HG03575 (cell line): ENCODE data around the gene TNNI2.
"Not testable (repeated sequence)": the region's sequence is repeated elsewhere in the genome, so short reads cannot be mapped to it uniquely, and the experiment has no call there.

ENCODE experiments used
- ATAC-seq: cut with Tn5 transposase; IDR thresholded peaks from one replicate; pipeline ENCODE4 v1.9.1; 2021; ENCODE audit not compliant: unreplicated experiment, insufficient number of reproducible peaks, low FRiP score; ENCODE audit errors: extremely low read depth

Gene TNNI2

DNA sequence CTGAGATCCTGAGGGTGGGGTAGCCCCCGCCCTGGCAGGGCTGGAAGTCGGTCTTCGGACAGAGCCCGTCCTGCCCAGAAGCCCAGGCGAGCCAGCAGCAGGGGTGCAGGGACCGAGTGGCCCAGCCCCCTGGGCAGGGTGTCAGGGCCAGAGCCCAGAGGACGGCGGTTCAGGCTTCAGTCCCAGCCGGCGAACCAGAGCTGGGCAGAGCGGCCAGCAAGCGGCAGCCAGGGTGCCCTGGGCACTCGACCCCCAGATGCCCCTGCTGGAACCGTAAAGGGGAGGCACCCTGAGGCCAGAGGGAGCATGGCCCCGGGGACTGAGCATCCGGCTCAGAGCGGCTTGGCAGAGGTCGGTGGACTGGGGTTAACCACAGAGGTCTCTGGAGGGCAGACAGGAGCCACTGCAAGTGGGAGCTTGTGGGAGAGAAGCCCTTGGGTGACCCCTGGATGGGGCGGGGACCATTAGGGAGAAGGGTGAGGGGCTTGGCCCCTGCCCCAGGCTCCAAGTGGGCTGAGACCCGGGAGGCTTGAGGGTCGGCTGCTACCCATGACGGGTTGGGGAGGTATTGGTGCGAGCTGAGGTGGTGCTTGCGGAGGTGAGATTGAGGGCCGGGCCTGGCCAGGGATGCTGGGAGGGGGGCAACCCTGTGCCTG lies 30.0 kb downstream of the TNNI2 start:
- ATAC-seq: no peak

DNA sequence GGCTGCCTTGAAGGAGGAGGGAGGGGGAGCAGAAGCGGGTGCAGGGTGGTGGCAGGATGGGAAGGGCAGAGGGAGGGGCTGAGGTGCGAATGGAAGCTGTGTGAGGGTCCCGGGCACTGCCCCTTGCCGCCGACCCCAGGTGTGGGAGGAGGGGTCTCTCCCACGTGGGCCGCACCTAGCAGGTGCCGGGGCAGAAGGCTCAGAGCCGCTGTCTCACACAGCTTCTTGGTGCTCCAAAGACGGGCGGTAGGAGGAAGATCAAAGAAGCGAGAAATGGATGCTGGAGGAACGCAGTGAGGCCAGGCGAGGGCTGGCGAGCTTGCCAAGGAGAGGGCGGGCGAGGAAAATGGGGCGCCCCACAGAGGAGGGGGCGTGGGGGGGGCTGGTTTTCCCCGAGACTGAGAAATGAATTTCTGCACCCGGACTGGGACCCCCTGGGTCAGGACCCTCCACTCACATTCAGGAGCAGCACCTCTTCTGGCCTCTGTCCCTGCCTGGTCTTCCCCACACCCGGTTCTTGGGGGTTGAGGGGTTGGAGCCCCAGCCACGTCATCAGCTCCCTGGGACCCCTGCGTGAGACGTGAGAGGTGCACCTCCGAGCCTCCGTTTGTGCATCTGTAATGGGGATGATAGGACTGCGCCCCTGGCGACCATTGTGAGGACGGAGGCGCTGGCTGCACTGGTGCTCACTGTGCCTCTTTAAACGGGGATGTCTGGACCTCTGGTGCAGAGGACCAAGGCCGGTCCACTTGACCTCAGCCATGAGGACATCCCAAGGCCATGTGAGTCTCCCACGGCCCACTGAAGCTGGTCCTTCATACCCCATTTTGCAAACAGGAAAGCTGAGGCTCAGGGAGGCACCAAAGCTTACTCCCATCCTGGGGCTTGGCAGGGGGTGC lies 30.9 kb downstream of the TNNI2 start:
- no peak for ATAC-seq

DNA sequence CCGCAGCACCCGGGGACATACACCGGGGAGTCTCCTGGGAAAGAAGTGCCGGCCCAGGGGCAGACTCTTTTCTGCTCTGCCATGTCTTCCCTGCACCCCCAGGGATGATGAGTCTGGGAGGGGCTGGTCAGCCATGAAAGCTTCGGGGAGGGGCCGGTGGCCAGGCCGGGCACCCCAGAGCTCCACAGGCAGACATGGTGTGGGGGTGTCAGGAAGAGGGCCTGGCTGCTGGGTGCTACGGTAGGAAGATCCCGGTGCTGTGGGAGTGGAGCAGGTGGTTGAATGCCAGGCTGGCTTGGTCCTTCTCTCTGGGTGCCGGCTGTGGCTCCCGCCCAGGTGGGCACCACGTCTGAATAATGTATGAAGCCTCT lies 31.5 kb downstream of the TNNI2 start:
- no peak for ATAC-seq

DNA sequence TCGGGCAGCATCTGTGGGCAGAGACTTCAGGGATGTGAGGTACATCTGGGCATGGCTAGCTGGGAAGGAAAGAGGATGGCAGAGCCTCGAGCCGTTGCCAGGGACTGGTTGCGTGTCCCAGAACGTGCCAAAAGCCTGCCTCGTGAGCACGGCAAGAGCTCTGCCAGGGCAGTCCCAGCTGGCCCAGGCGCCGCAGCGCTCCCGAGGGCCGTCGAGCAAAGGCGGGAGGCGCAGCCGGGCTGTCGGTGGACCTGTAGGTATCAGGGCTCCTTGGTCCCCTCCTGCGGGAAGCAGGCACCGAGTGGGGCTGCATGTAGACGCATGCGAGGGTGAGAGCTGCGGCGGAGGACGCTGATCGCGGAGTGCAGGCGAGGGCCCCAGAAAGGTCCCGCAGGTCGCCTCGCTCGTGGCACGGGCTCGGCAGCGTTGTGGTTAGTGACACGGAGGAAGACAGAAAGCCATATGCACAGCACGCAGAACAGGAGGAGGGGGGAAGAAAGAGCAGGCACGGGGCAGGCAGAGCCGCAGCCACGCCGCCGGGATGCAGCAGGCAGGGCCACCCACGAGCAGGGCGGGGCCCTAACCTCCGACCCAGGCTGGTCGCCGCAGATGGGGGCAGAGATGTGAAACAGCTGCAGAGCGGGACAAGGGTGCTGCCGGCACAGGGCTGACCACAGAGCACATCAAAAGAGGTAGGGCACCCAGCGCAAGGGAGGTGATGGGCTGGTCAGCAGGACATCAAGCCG lies 32.1 kb downstream of the TNNI2 start:
- ATAC-seq: no peak

DNA sequence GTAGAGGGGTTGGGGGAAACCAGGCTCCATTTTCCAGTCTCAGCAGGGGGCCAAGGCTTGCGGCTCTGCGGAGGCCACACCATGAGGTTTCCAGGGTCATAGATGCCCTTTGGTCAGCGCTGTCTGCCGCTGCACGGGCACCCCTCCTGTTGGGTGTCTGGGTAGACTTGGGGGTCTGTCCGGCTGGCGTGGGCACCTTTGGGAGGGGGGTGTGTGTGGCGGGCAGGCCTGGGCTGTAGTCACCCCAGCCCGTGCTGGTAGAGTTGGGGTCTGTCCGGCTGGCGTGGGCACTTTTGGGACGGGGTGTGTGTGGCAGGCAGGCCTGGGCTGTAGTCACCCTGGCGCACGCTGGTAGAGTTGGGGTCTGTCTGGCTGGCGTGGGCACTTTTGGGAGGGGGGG lies 32.8 kb downstream of the TNNI2 start:
- no peak for ATAC-seq

DNA sequence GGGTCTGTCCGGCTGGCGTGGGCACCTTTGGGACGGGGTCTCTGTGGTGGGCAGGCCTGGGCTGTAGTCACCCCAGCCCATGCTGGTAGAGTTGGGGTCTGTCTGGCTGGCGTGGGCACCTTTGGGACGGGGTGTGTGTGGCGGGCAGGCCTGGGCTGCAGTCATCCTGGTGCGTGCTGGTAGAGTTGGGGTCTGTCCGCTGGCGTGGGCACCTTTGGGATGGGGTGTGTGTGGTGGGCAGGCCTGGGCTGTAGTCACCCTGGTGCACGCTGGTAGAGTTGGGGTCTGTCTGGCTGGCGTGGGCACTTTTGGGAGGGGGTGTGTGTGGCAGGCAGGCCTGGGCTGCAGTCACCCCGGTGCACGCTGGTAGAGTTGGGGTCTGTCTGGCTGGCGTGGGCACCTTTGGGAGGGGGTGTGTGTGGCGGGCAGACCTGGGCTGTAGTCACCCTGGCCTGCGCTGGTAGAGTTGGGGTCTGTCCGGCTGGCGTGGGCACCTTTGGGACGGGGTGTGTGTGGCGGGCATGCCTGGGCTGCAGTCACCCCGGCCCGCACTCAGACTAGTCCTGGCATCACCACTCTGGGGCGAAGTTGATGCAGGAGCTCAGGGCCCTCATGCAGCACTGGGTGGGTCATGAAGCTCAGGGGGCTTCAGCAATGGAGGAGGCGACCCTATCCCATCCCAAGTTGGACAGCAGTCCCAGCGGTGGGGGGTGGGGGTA lies 33.6 kb downstream of the TNNI2 start:
- ATAC-seq: no peak

DNA sequence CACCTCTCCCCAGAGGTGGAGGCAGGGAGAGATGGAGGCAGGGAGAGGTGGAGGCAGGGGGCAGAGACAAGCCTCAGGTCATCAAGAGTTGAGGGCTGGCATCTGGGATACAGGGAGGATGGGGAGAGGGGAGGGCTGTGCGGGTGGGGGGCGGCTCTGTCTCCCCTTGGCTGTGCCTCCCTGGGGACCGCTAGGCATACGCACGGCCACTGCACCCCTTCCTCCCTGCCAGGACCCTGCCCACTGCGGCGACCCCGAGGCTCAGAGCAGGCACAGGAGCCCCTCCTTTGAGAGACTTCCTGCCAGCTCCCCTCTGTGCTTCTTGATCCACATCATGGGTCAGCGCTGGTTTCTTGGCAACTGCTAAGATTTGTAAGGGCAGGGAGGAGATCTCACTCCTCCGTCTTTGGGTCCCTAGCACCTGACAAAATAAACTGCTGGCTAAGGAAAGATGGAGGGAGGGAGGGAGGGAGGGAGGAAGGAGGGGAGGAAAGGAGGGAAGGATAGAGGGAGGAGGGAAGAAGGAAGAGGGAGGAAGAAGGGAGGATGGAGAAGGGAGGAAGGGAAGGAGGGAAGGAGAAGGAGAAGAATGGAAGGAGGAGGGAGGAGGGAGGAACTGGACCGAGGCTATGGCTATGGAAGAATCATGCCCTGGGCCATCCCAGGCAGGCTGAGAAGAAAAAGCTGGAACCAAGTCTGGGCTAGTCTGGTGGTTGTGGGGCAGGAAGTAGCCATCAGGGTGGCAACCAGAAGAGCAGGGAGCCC lies 34.4 kb downstream of the TNNI2 start:
- no peak for ATAC-seq

DNA sequence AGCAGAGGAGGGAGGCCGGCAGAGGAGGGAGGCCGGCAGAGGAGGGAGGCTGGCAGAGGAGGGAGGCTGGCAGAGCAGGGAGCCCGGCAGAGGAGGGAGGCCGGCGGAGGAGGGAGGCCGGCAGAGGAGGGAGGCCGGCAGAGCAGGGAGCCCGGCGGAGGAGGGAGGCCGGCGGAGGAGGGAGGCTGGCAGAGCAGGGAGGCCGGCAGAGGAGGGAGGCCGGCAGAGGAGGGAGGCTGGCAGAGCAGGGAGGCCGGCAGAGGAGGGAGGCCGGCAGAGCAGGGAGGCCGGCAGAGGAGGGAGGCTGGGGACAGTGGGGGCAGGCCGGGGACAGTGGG lies 35.0 kb downstream of the TNNI2 start:
- ATAC-seq: not testable (repeated sequence)

DNA sequence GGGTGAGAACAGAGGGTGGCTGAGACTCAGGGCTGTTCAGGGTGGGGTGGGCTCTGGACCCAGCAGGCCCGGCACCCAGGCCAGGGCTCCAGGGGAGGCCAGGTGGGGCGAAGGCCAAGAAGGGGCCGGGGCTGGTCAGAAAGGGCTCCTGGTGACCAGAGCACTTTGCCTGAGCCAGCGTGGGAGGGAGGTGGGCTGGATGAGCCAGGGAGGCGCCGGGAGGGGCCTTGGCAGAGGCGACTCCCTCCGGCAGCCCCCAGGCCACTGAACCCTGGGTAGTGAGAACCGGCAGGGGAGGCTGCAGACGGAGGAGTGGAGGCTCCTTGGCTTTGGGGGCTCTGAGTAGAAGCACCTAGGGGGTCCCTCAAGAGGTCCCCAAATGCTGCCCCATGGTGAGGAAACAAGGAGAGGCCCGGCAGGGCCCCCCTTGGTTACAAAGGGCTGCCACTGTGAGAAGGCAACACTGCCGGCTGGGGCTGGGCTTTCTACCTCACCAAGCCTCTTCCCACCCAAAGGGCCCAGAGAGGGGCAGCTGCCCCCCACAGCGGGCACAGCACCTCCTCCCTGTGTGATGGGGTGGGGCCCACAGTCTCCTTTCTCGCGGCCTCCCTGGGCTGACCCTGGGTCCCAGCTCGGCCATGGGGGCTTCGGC lies 35.8 kb downstream of the TNNI2 start:
- ATAC-seq: not testable (repeated sequence)

DNA sequence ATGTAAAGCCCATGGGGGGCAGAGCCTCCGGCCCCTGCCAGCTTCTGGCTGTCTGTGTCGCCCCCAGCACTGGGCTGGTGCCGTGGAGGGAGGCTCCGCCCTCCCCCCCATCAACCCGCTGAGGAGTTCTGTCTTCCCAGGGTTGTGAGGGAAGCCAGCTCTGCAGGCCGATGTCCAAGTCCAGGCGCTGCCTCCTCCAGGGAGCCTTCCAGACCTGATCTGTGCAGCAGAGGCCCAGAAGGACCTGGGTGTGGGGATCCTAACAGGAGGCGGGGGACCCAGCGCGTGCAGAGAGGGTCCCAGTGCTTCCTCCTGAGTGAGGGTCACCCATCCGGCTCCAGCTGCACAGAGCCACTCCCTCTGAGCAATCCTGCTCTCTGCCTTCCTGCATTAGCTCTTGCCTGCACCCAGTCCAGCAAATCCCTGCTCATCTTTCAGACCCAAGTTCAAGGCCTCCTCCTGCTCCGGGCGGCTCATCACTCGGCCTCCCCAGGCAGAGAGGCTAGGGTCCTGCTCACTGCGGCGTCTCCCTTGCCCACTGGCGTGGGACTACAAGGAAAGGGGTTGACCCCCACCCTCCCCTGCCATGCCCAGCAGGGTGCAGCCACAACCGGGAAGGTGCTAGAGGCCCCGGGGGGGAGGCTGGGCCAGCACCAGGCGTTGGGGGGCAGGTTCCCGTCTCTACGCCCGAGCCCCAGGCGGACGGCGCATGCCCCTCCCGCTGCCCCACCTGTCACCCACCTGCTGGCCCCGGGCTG lies 36.5 kb downstream of the TNNI2 start:
- ATAC-seq: no peak

DNA sequence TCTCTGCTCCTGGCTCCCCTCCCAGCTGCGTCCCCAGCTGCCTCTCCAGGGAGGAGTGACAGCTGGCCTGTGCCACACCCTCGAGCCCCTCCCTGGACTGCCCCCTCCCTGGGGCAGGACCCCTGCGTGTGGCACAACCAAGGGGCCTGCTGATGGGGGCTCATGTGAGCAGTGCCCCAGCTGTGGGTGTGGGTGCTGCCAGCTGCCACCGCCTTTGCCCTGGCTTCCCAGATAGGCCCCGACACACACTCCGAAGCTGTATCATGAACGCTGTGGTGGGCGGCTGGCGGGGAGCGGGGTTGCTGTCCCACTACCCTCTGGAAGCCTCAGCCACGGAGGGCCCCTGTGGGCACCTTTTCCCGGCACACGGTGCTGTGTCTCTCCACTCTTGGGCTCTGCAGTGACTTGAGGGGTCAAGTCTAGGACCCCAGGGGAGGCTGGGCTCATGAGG lies 37.1 kb downstream of the TNNI2 start:
- ATAC-seq: not testable (repeated sequence)

DNA sequence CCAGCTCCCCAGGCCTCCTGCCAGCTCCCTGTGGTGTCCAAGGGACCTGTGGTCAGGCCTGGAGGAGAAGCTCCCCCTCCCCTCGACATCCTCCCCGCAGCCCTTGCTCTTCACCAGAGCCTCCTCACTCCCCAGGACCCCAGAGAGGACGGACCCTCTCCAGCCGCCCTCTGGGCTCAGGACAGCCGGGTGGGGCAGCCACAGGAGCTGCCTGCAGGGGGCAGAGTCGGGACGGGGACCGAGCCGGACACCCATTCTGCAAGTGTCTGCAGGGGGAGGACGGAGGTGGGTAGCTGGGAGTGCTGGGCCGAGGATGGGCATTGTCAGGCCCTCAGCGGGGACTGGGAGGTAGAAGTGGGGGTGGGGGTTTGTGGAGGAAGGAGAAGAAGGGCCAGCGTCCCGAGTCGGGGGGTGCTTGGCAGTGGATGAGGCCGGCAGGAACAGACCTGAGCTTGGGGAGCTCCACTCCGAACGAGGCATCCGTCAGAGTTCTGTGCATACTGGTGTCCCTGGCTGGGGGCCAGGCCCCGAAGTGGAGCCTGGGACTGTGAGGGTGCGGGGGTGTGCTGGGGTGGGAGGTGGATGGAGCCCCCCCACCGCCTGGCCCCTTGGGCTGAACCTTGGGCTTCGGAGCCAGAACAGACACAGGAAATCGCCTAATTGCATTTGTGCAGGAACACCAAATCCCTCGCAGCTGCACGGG lies 37.7 kb downstream of the TNNI2 start:
- ATAC-seq: no peak

DNA sequence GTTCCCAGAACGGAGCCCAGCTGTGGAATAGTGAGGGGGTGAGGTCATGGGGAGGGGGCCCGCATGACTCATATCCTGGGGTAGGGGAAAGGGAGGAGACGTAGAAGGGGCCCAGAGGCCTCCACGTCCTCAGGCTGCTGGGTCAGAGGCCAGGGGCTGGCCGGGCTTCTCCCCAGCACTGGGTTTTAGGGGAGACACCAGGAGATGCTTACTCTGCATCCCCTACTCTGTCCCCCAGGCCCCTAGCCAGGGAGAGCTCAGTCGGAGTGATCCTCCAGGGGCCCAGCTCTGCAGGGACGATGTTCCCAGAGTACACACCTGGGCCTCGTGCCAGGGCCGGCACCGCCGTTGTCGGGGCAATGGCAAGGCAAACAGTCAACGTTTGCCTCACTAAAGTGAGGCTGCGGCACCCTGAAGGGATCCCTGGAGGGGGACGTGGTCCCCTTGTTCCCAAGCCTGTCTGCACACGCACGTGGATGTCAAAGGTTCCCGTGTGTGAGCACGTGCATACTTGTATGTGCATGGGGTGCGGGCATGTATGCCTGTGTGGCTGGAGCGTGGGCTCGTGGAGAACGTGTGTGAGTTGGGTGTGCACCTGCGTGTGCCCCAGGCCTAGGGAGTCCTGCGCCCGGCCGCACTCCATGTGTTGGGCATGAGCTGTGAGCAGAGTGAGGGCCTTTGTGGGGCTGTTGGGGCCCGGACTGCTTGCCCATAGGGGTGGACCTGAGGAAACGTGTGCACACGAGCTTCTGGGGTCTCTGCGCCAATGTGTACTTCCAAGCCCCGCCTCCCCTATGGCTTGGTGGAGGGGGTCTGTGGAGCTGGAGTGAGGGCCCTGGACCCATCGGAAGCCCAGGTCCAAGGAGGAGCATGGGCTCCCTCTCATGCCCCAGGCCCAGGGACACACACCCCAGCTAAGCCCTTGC lies 38.7 kb downstream of the TNNI2 start:
- no peak for ATAC-seq

DNA sequence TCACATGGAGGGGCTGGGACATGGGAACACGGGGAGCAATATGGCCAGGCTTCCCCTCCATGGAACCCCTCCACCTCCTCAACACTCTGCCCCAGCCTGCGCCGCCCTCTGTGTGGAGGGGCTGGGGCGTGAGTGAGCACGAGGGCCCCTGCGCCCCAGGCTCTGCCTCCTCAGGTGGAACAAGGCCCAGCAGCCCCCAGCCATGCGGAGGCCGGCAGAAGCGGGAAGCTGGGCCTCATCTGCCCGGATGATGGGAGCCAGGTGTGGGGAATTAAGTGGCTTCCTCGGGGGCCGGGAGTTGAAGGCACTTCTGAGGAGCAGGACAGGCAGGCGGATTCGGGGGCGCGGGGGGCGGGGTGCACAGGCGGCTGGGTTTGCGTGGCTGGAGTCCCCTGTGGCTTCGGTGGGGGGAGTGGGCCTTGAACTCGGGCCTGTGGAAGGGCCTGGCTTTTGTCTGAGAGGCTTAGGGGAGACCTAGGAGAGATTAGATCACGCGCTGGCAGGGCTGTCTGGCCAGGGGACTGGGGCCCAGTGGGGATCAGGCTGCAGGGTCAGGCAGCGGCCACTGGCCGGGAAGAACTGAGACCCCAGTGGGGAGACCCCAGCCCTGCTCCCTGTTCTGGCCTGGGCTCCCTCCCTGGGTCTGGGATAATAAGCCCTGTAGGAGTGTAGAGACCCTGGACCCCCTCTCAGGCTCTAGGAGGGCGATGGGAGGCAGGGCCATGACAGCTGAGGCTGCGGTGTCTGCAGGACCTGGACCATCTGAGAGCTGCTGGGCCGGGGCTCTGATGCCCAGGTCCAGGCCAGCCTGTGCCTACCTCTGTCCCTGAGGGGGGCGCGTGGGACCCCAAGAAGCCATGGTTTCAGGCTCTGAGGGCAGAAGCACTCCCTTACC lies 39.6 kb downstream of the TNNI2 start:
- ATAC-seq: no peak

DNA sequence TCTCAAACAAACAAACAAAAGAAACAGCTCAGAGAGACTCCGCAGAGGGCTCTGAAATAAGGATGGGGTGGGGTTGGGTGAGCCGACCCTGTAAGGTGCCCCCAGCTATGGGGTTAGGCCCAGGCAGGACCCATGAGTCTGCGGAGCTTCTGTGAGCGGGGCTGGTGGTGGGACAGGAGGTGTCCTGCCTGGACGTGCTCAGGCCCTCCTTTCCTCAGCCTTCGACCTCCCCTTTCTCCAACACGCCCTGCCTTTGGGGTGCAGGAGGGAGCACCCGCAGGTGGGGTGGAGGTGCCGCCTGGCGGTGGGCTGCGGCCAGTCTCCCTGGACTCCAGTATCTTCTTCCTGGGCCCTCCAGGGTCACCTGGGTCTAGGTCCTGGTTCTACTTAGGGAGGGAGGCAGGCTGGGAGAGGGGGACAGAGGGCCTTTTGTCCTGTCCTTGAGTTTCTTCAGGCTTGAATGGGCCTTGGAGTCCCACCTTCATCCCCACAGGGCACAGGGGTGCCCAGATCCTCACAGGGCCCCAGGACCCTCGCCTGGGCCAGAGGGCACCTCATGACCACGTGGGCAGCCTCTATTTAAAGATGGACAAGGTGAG lies 40.7 kb downstream of the TNNI2 start:
- ATAC-seq: no peak
